A673 (cell line): Measurements from ENCODE around the gene IPCEF1.
A peak's percentile ranks its signal among the peaks of the same experiment; 100 is the strongest.

Experiments used
- EZH2 ChIP-seq: fragments of 200-600 bp; sonication (generic); IDR thresholded peaks from 2 replicates; pipeline ENCODE4 v1.6.1; 2017; ENCODE audit warnings: borderline replicate concordance, low read depth, mild to moderate bottlenecking, mixed read lengths, antibody characterized with exemption, low read length; ENCODE audit not compliant: poor library complexity, severe bottlenecking
- TF ChIP-seq, protein P1 (sequence below): fragments of 300-800, 200-600 bp; sonication (generic); conservative IDR thresholded peaks from 2 replicates; pipeline ENCODE4 v1.5.1; 2017; ENCODE audit warnings: low read depth, mild to moderate bottlenecking, antibody characterized with exemption, low read length, moderate library complexity, mixed read lengths

DNA sequence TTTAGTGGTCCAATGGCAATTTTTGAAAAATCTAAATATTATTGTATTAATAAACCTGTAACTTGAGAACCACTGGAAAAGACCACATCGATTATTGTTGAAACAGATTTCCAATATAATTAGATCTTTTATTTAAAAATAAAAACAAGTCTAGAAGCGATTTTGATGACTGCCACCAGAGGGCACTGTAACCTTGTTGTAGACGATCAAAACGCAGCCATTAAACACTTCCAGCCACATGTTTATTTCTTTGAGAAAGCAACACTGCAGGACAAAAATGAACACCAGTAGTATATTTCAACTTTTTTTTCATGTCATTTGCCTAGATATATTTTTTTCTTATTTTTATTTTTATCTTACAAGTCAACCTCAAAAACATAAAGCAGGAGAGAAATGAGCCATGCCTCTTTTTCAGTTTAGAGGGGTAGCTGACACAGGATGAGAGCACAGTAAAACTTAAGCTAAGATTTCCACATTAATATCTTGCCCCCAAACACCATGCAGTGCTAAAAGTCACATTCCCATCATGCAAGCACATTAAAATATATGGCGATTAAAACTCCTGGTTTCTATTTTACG is 202.1 kb downstream of the IPCEF1 start:
- TF ChIP-seq, protein P1, sequence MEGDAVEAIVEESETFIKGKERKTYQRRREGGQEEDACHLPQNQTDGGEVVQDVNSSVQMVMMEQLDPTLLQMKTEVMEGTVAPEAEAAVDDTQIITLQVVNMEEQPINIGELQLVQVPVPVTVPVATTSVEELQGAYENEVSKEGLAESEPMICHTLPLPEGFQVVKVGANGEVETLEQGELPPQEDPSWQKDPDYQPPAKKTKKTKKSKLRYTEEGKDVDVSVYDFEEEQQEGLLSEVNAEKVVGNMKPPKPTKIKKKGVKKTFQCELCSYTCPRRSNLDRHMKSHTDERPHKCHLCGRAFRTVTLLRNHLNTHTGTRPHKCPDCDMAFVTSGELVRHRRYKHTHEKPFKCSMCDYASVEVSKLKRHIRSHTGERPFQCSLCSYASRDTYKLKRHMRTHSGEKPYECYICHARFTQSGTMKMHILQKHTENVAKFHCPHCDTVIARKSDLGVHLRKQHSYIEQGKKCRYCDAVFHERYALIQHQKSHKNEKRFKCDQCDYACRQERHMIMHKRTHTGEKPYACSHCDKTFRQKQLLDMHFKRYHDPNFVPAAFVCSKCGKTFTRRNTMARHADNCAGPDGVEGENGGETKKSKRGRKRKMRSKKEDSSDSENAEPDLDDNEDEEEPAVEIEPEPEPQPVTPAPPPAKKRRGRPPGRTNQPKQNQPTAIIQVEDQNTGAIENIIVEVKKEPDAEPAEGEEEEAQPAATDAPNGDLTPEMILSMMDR: peak; percentile 80
- no peak for TF ChIP-seq EZH2
